M059J (cell line): ENCODE results near the gene RPGRIP1. TPM values are rescaled to one million over a fixed set of nuclear protein-coding genes. Genes with fewer than 3 reads are reported as not detected.
"Not testable (repeated sequence)": the region's sequence is repeated elsewhere in the genome, so short reads cannot be mapped to it uniquely, and the experiment has no call there.

Source experiments
- DNase-seq: peaks from one replicate; pipeline ENCODE4 v3.0.0-alpha.2; 2012; ENCODE audit warnings: low read depth
- total RNA-seq: library from RNA; depleted of rRNA; stranded (reverse); fragments of >200 nt; shearing (Covaris generic); gene quantifications from 2 replicates; pipeline ENCODE4 v1.2.3, GENCODE V29; 2014

RPGRIP1 gene
- total RNA-seq, 1 experiment from 2014 or later = not detected

GRCh38 chr14:21258005-21258888 is 21.6 kb upstream of the RPGRIP1 start:
- no peak for DNase-seq

GRCh38 chr14:21258889-21259787 is 20.7 kb upstream of the RPGRIP1 start:
- no peak for DNase-seq

GRCh38 chr14:21261824-21262223 is 18.1 kb upstream of the RPGRIP1 start:
- no peak for DNase-seq

- DNase-seq = no peak
Observed at GRCh38 chr14:21262410-21262809, 17.5 kb upstream of the RPGRIP1 start.

- DNase-seq = peak; percentile 31
Observed at GRCh38 chr14:21263284-21264024, 16.4 kb upstream of the RPGRIP1 start.

- peak; percentile 86 for DNase-seq
Observed at GRCh38 chr14:21264025-21264801, 15.7 kb upstream of the RPGRIP1 start.

- DNase-seq = no peak
Observed at GRCh38 chr14:21267431-21267845, 12.4 kb upstream of the RPGRIP1 start.

- peak; percentile 19 for DNase-seq
Observed at GRCh38 chr14:21267886-21268616, 11.8 kb upstream of the RPGRIP1 start.

- peak; percentile 56 for DNase-seq
Observed at GRCh38 chr14:21268617-21269251, 11.1 kb upstream of the RPGRIP1 start.

GRCh38 chr14:21269252-21270046 is 10.4 kb upstream of the RPGRIP1 start, which contains the start of gene HNRNPC:
HNRNPC (minus strand) TSS chr14:21269442; CDS start chr14:21234193, 35,249 bp downstream.
- DNase-seq = peak; percentile 99

- DNase-seq = not testable (repeated sequence)
Observed at GRCh38 chr14:21272661-21273060, 7.2 kb upstream of the RPGRIP1 start.

- DNase-seq = no peak
Observed at GRCh38 chr14:21275261-21275858, 4.5 kb upstream of the RPGRIP1 start.

- no peak for DNase-seq
Observed at GRCh38 chr14:21278632-21279031, 1.3 kb upstream of the RPGRIP1 start.

- DNase-seq = not testable (repeated sequence)
Observed at GRCh38 chr14:21281917-21282316, 2.0 kb downstream of the RPGRIP1 start.

- not testable (repeated sequence) for DNase-seq
Observed at GRCh38 chr14:21286516-21286915, 6.6 kb downstream of the RPGRIP1 start.

- no peak for DNase-seq
Observed at GRCh38 chr14:21287168-21287567, 7.3 kb downstream of the RPGRIP1 start.

- not testable (repeated sequence) for DNase-seq
Observed at GRCh38 chr14:21294026-21294425, 14.1 kb downstream of the RPGRIP1 start.

- DNase-seq = no peak
Observed at GRCh38 chr14:21298358-21298757, 18.5 kb downstream of the RPGRIP1 start.
